DND-41 (cell line): ENCODE data around the gene BEX4.
A peak's percentile ranks its signal among the peaks of the same experiment; 100 is the strongest.

Source experiments
- ATAC-seq: fragments of 200-7000 bp; cut with Tn5 transposase; 3 replicates; pipeline ENCODE4 v1.9.1; 2021; ENCODE audit warnings: low read depth; ENCODE audit not compliant: insufficient read depth
- DNase-seq: peaks from one replicate; pipeline ENCODE4 v3.0.0-alpha.2; 2020
- H2AFZ ChIP-seq: 2 replicates; pipeline ENCODE4 v1.6.0; 2012; ENCODE audit warnings: low read depth, low read length
- H3K27ac ChIP-seq: 2 replicates; pipeline ENCODE4 v1.5.1; 2012; ENCODE audit warnings: low read length, inconsistent platforms
- H3K27me3 ChIP-seq: fragments of 200-600 bp; sonication (generic); 2 replicates; pipeline ENCODE4 v1.6.0; 2012; ENCODE audit warnings: low read length, mild to moderate bottlenecking, inconsistent platforms; ENCODE audit not compliant: insufficient read depth, poor library complexity
- H3K36me3 ChIP-seq: 2 replicates; pipeline ENCODE4 v1.5.1; 2012; ENCODE audit warnings: low read length, inconsistent platforms; ENCODE audit not compliant: insufficient read depth
- H3K4me1 ChIP-seq: 2 replicates; pipeline ENCODE4 v1.5.1; 2012; ENCODE audit warnings: mild to moderate bottlenecking, low read length; ENCODE audit not compliant: insufficient read depth
- H3K4me2 ChIP-seq: 2 replicates; pipeline ENCODE4 v1.6.0; 2012; ENCODE audit warnings: mild to moderate bottlenecking, moderate library complexity, low read length, inconsistent platforms; ENCODE audit not compliant: insufficient read depth
- H3K4me3 ChIP-seq, 2 experiments: fragments of 200-600 bp in 1 of 2; shearing (Covaris generic) in 1 of 2; 2 replicates each; pipeline ENCODE4 v1.5.1; 2012 to 2016; ENCODE audit warnings: inconsistent platforms in 2 of 2, low read length in 2 of 2, mild to moderate bottlenecking in 2 of 2, low read depth in 1 of 2, moderate library complexity in 1 of 2
- H3K79me2 ChIP-seq: 2 replicates; pipeline ENCODE4 v1.6.0; 2012; ENCODE audit warnings: low read length, inconsistent platforms; ENCODE audit not compliant: insufficient read depth
- H3K9ac ChIP-seq: 2 replicates; pipeline ENCODE4 v1.6.0; 2012; ENCODE audit warnings: low read depth, mild to moderate bottlenecking, inconsistent platforms, low read length, moderate library complexity
- H3K9me3 ChIP-seq: 2 replicates; pipeline ENCODE4 v1.5.1; 2012; ENCODE audit warnings: low read length, moderate library complexity, mild to moderate bottlenecking, inconsistent platforms; ENCODE audit not compliant: insufficient read depth, severe bottlenecking
- H4K20me1 ChIP-seq: 2 replicates; pipeline ENCODE4 v1.6.0; 2012; ENCODE audit warnings: low read length; ENCODE audit not compliant: insufficient read depth
- CTCF ChIP-seq: IDR thresholded peaks from 2 replicates; pipeline ENCODE4 v1.5.1; 2012; ENCODE audit warnings: borderline replicate concordance, low read length, moderate library complexity, mild to moderate bottlenecking; ENCODE audit not compliant: poor library complexity, severe bottlenecking; ENCODE audit errors: extremely low read depth
- EZH2 ChIP-seq: IDR thresholded peaks from 3 replicates; pipeline ENCODE4 v1.6.1; 2012; ENCODE audit warnings: borderline replicate concordance, low read depth, mild to moderate bottlenecking, moderate library complexity, low read length, inconsistent platforms; ENCODE audit not compliant: severe bottlenecking

Gene BEX4

DNA sequence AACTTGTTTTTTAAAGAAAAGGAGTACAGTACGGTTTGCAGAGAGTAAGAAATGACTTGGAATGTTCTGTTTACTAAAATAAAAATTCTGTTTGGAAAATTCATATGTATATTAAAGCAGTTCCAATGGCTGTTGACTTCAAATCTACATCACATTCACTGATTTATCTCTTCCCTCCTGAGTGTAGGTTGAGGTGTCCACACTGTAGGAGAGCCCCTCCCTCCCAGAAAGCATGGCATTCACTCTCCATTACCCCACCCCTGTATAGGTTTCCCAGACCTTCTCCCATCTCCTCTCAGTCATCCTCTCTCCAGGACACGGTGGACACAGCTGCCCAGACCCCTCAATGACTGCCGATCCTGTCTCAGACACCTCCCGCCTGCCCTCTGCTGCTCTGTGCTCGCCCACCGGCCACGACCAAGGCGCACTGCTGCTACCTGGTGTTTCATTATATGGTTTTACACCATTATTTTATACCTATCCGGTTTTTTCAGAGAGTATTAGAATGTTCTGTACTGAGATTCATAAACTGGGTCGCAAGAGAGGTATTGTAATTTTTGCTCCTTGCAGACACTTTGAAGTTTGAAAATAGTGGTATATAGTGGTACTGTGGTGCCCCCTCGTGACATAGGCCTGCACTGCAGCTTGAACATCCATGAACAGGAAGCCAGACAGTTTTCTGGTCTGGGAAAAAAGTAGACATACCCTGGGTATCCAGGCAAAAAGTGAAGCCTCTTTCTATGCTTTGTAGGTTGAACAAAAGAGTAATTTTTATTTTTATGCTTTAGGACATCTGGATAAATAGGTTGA lies 38.8 kb upstream of the BEX4 start:
- Histone ChIP-seq H3K4me3 (no peak overlapping the region), H3K27ac (no peak overlapping the region), H3K36me3 (no peaks in the 10 kb centered on the region), H3K9me3 (no peaks in the 10 kb centered on the region), H3K9ac (no peak overlapping the region), H2AFZ (no peak overlapping the region), H4K20me1 (no peaks in the 10 kb centered on the region), H3K79me2 (no peaks in the 10 kb centered on the region), H3K4me1 (no peaks in the 10 kb centered on the region), H3K4me2 (no peak overlapping the region), H3K27me3 (no peaks in the 10 kb centered on the region)
- ATAC-seq = peak; percentile 58; the same call in 2 of the 3 replicates
- peak; percentile 61 for DNase-seq
- peak; percentile 75 for TF ChIP-seq CTCF
- no peak for TF ChIP-seq EZH2

DNA sequence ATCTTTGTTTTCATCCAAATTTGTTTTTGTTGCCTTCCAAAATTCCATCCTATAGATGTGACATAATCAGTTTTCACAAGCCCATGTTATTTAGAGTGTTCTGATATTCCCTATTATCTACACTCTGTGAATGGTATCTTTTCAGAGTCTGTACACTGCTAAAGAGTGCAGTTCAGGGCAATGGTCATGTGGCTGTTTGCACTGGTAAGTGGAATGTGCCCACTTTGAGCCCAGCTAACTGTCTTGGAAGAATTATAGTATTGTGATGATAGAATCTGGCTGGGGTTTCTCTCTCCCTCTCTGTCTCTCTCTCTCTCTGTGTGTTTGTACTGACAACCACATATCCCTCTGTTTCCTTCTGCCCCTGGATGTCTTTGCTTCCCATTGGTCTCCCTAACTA lies 37.4 kb upstream of the BEX4 start:
- no peak for ATAC-seq
- TF ChIP-seq CTCF = no peak
- no peak for TF ChIP-seq EZH2
- no peaks in the 10 kb centered on the region for H3K27me3 ChIP-seq

DNA sequence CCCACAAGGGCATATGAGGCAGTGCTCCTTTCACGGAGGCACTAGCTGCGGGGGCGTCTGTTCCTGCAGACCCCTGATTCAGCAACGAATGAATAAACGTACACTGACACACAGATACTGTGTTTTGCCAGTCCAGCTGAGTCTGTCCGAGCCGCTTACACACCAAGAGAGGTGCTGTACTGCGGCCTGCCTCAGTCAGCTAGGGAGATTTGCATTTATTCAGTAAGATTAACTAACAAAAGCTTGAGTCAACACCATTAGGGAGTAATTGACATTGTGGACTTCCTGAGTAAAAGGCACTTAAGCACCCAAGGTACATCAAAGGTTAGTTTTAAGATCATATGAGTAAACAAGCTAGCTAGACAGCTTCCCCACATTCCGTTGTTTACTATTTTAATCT lies 31.0 kb upstream of the BEX4 start:
- TF ChIP-seq EZH2 (no peak), CTCF (no peak)
- no peak for DNase-seq
- H3K27me3 ChIP-seq = no peaks in the 10 kb centered on the region

More for the DNA sequence above, 37.4 kb upstream of the BEX4 start:
- no peaks in the 10 kb centered on the region for H4K20me1 ChIP-seq
- H3K36me3 ChIP-seq = no peaks in the 10 kb centered on the region
- no peak for DNase-seq
- no peak overlapping the region for H3K4me3 ChIP-seq
- no peak overlapping the region for H2AFZ ChIP-seq
- H3K4me1 ChIP-seq = no peaks in the 10 kb centered on the region
- no peak overlapping the region for H3K4me2 ChIP-seq
- H3K9me3 ChIP-seq = no peaks in the 10 kb centered on the region
- H3K79me2 ChIP-seq = no peaks in the 10 kb centered on the region
- H3K27ac ChIP-seq = no peak overlapping the region
- no peak overlapping the region for H3K9ac ChIP-seq

More for the DNA sequence above, 31.0 kb upstream of the BEX4 start:
- no peak overlapping the region for H3K9ac ChIP-seq
- ATAC-seq = no peak
- no peak overlapping the region for H3K4me3 ChIP-seq
- H3K4me2 ChIP-seq = no peak overlapping the region
- H3K79me2 ChIP-seq = no peaks in the 10 kb centered on the region
- H3K9me3 ChIP-seq = no peaks in the 10 kb centered on the region
- H3K4me1 ChIP-seq = no peaks in the 10 kb centered on the region
- H2AFZ ChIP-seq = no peak overlapping the region
- no peaks in the 10 kb centered on the region for H4K20me1 ChIP-seq
- no peak overlapping the region for H3K27ac ChIP-seq
- no peaks in the 10 kb centered on the region for H3K36me3 ChIP-seq
